NT2/D1 (cell line): Measurements from ENCODE around the gene KLF7.

ENCODE experiments used
- SUZ12 ChIP-seq: IDR thresholded peaks from 2 replicates; pipeline ENCODE4 v1.6.1; 2011; ENCODE audit not compliant: insufficient read length, insufficient read depth; ENCODE audit errors: extremely low read depth
- YY1 ChIP-seq: IDR thresholded peaks from 2 replicates; pipeline ENCODE4 v1.6.1; 2011; ENCODE audit not compliant: insufficient read length, insufficient read depth
- ZNF274 ChIP-seq: IDR thresholded peaks from 2 replicates; pipeline ENCODE4 v1.6.1; 2011; ENCODE audit warnings: mild to moderate bottlenecking, low read depth, low read length

DNA sequence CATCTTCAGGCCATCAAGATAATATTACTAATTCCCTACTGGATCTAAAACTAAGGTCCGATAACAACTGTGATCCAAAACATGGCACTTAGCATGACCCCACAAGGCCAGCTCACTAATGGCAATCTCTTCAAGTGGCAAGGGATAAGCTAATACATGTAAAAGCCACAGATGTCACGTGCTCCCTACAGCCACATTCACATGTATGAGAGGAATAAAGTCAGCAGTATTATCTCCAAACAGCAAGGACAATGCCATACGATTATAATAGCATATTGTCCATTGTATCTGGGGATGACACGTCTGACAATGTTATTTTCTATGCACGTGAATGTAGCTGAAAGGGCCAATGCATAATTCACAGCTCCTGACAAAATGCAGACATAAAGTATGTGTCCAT is 56.0 kb downstream of the KLF7 start:
- no peak for TF ChIP-seq YY1
- no peak for TF ChIP-seq ZNF274
- TF ChIP-seq SUZ12 = no peak
